Naive thymus-derived CD4-positive, alpha-beta T cell (primary cell): ENCODE measurements around the gene TMEM272. TPM values are rescaled to one million over a fixed set of nuclear protein-coding genes. Genes with fewer than 3 reads are reported as not detected.

Experiments
- ATAC-seq: fragments of 150-1000 bp; cut with Tn5 transposase; 2 replicates; pipeline ENCODE4 v1.10.0; 2021; ENCODE audit warnings: mild to moderate bottlenecking, moderate library complexity
- CTCF ChIA-PET: fragments of 350-600 bp; sonication (Branson Sonifier 250); formaldehyde crosslinking; loops from one replicate; lab custom pipeline; 2021; ENCODE audit warnings: antibody characterized with exemption; lab: Charles Lee
- POLR2A ChIA-PET: fragments of 350-600 bp; sonication (Branson Sonifier 250); formaldehyde crosslinking; loops from one replicate; lab custom pipeline; 2021; ENCODE audit warnings: antibody characterized with exemption, inconsistent platforms; lab: Charles Lee
- DNase-seq, 9 donors: peaks; one replicate each; pipeline versions ENCODE4 v3.0.0 to v3.0.0-alpha.2; 2020 to 2022; ENCODE audit warnings: mixed read lengths in 1 of 9
- H3K27ac ChIP-seq: one replicate; pipeline ENCODE4 v1.7.0; 2013; ENCODE audit warnings: mild to moderate bottlenecking, low read depth, low read length, moderate library complexity
- H3K27me3 ChIP-seq, 2 donors: one replicate each; pipeline ENCODE4 v1.7.0; 2013; ENCODE audit warnings: low read length in 2 of 2, mild to moderate bottlenecking in 2 of 2, moderate library complexity in 2 of 2; ENCODE audit not compliant: control insufficient read depth in 2 of 2, insufficient read depth in 2 of 2
- H3K36me3 ChIP-seq, 3 experiments: 1 replicate in 2 of 3; 2 replicates in 1 of 3; pipeline ENCODE4 v1.7.0; 2013; ENCODE audit warnings: low read length in 3 of 3, mild to moderate bottlenecking in 3 of 3, moderate library complexity in 1 of 3; ENCODE audit not compliant: insufficient read depth in 3 of 3, control insufficient read depth in 2 of 3
- H3K4me1 ChIP-seq, 2 donors: one replicate each; pipeline ENCODE4 v1.7.0; 2013; ENCODE audit warnings: low read length in 2 of 2, mild to moderate bottlenecking in 2 of 2, moderate library complexity in 1 of 2; ENCODE audit not compliant: control insufficient read depth in 2 of 2, insufficient read depth in 2 of 2
- H3K4me3 ChIP-seq: 2 replicates; pipeline ENCODE4 v1.7.0; 2013; ENCODE audit warnings: mild to moderate bottlenecking, low read length
- H3K9me3 ChIP-seq, 3 experiments: 1 replicate in 2 of 3; 2 replicates in 1 of 3; pipeline ENCODE4 v1.7.0; 2013; ENCODE audit warnings: low read length in 3 of 3; ENCODE audit not compliant: control insufficient read depth in 2 of 3
- H3K27ac Mint-ChIP-seq, 9 donors: one replicate each; pipeline ENCODE4 v1.8.0; 2020 to 2022; ENCODE audit warnings: mixed read lengths in 9 of 9, mild to moderate bottlenecking in 8 of 9, moderate library complexity in 5 of 9, inconsistent platforms in 2 of 9
- H3K27me3 Mint-ChIP-seq, 5 donors: one replicate each; pipeline ENCODE4 v1.8.0; 2021 to 2022; ENCODE audit warnings: mixed read lengths in 5 of 5, mild to moderate bottlenecking in 1 of 5
- H3K36me3 Mint-ChIP-seq, 5 donors: one replicate each; pipeline ENCODE4 v1.8.0; 2020 to 2022; ENCODE audit warnings: mixed read lengths in 5 of 5, mild to moderate bottlenecking in 3 of 5, inconsistent platforms in 1 of 5
- H3K4me1 Mint-ChIP-seq, 7 donors: one replicate each; pipeline ENCODE4 v1.8.0; 2020 to 2022; ENCODE audit warnings: mixed read lengths in 7 of 7, mild to moderate bottlenecking in 3 of 7, inconsistent platforms in 1 of 7
- H3K4me3 Mint-ChIP-seq, 10 donors: one replicate each; pipeline ENCODE4 v1.8.0; 2020 to 2022; ENCODE audit warnings: mild to moderate bottlenecking in 10 of 10, mixed read lengths in 10 of 10, moderate library complexity in 6 of 10, inconsistent platforms in 2 of 10
- H3K9me3 Mint-ChIP-seq, 11 donors: one replicate each; pipeline ENCODE4 v1.8.0; 2020 to 2022; ENCODE audit warnings: mixed read lengths in 11 of 11, mild to moderate bottlenecking in 4 of 11, inconsistent platforms in 1 of 11, moderate library complexity in 1 of 11
- intact Hi-C, 2 donors: fragments of 100-400 bp; cut with micrococcal nuclease; formaldehyde crosslinking; loops; one replicate each; pipeline ENCODE4 v1.15.1; 2023
- polyA plus RNA-seq, 2 donors: library from polyadenylated mRNA; unstranded; fragments of 300-500 nt; fragmentation: Illumina TruSeq; gene quantifications; one replicate each; pipeline ENCODE4 v1.2.3, GENCODE V29; 2021
- total RNA-seq, 6 experiments: library from RNA in 5 of 6; stranded (reverse) in 5 of 6; gene quantifications; 1 replicate in 5 of 6; 2 replicates in 1 of 6; pipeline ENCODE4 v1.2.3 and lab custom pipeline; 2021 to 2026

Gene TMEM272
- total and polyA plus RNA-seq, 7 experiments from 2014 or later: 0.19 to 23.3 (median 3.5) TPM

DNA sequence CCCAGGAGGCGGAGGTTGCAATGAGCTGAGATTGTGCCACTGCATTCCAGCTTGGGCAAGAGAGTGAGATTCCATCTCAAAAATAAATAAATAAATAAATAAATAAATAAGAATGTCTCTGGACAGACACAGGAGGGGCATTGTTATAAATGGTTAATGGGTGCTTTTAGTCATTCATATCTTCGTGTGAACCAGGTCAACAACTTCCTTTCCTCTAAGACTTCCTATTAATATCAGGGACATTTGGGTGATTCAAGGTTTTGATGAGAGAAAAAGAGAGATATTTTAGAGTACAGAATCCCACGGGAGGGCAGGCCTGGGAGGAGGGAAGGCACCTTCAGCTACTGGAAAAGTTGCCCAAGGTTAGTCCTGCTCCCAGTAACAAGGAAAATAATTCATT lies 64.9 kb downstream of the TMEM272 start:
- Mint-ChIP-seq H3K9me3 (no peaks in the 10 kb centered on the region), H3K27me3 (no peaks in the 10 kb centered on the region), H3K36me3 (peaks cover 0 to 20% (median 9%) of the 10 kb centered on the region in 5 donors), H3K27ac (no peak overlapping the region), H3K4me1 (peaks cover 0 to 7% (median 0%) of the 10 kb centered on the region in 7 donors), H3K4me3 (no peak overlapping the region)
- Histone ChIP-seq H3K36me3 (peaks cover 0 to 10% (median 0%) of the 10 kb centered on the region in 3 experiments), H3K4me1 (no peaks in the 10 kb centered on the region), H3K27me3 (no peaks in the 10 kb centered on the region), H3K27ac (no peak overlapping the region), H3K9me3 (no peaks in the 10 kb centered on the region), H3K4me3 (no peak overlapping the region)
- ChIA-PET CTCF (no interaction called here), POLR2A (no interaction called here)
- ATAC-seq: no peak
- intact Hi-C loops: loop anchor here in 1 of 2 donors (5.0 kb wide), 2 partner anchors 328 to 653 kb away; partner anchors contain the start of gene INTS6
- DNase-seq: no peak

DNA sequence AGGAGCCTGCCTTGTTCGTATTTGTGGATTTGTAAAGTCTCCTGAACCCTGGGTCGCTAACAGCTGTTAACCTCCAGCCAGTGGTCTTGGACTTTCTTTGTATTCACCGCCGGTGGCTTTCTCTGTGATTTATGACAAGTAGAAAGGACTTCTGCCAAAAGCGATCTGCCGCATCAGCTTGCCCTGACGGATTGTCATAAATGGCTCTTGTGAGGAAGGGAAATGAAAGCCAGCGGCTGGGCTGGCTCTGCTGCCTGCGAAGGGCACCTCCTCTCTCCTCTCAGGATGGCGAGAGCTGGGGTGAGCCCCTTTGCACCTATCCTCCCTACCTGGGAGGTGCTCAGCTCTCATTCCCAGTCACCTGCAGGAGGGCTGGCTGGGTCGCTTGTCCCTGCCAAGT lies 66.6 kb downstream of the TMEM272 start:
- no peak for DNase-seq
- Histone ChIP-seq H3K9me3 (no peaks in the 10 kb centered on the region), H3K4me1 (no peaks in the 10 kb centered on the region), H3K27me3 (no peaks in the 10 kb centered on the region), H3K4me3 (no peak overlapping the region), H3K27ac (no peak overlapping the region), H3K36me3 (peaks cover 0 to 15% (median 0%) of the 10 kb centered on the region in 3 experiments)
- intact Hi-C loops: no loop called here
- ATAC-seq: no peak
- Mint-ChIP-seq H3K4me1 (peaks cover 0 to 7% (median 0%) of the 10 kb centered on the region in 7 donors), H3K9me3 (no peaks in the 10 kb centered on the region), H3K4me3 (no peak overlapping the region), H3K36me3 (peaks cover 0 to 15% (median 9%) of the 10 kb centered on the region in 5 donors), H3K27me3 (no peaks in the 10 kb centered on the region), H3K27ac (peak overlapping the region in 1 of 9 donors; percentile 38)
- ChIA-PET CTCF (no interaction called here), POLR2A (no interaction called here)

DNA sequence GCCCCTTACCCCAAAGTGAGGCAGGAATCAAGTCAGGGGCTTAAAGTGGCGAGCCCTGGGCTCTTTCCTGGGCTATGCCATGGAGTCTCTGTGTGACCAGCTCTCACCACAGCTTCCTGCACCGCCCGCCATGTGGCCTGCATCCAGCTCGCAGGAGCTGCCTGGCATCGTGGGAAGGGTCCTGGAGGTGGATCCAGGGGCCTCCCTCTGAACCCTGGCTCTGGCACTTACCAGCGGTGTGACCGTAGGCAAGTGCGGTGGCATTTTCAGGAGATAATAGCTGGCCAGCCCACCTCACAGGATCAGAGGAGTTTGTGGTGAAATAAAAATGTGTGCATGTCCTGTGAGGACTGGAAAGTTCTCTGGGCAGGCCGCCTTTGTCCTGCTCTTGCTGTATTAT lies 67.1 kb downstream of the TMEM272 start:
- Histone ChIP-seq H3K9me3 (no peaks in the 10 kb centered on the region), H3K4me3 (no peak overlapping the region), H3K4me1 (no peaks in the 10 kb centered on the region), H3K36me3 (peaks cover 0 to 17% (median 0%) of the 10 kb centered on the region in 3 experiments), H3K27me3 (no peaks in the 10 kb centered on the region), H3K27ac (no peak overlapping the region)
- H3K9me3 Mint-ChIP-seq: no peaks in the 10 kb centered on the region
- no peak overlapping the region for H3K27ac Mint-ChIP-seq
- no peak overlapping the region for H3K4me3 Mint-ChIP-seq
- no peak for DNase-seq
- POLR2A ChIA-PET: no interaction called here
- intact Hi-C loops: no loop called here
- no peaks in the 10 kb centered on the region for H3K27me3 Mint-ChIP-seq
- no peak for ATAC-seq
- CTCF ChIA-PET: no interaction called here
- H3K4me1 Mint-ChIP-seq: peaks cover 0 to 7% (median 0%) of the 10 kb centered on the region in 7 donors
- peaks cover 0 to 15% (median 9%) of the 10 kb centered on the region in 5 donors for H3K36me3 Mint-ChIP-seq

DNA sequence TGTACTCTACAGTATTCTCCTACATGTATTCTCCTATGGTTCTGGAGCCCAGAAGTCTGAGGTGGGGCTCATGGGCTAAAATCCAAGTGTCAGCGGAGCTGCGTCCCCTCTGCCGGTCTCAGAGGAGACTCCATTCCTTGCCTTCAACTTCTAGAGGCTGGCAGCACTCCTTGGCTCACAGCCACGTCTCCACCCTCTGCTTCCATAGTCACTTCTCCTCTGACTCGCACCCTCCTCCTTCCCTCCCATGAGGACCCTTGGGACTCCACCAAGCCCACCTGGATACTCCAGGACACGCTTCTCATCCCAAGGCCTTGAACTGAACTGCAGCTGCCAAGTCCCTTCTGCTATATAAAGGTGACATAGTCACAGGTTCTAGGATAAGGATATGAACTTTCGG lies 68.8 kb downstream of the TMEM272 start:
- Histone ChIP-seq H3K4me3 (no peak overlapping the region), H3K27ac (no peak overlapping the region), H3K27me3 (no peaks in the 10 kb centered on the region), H3K4me1 (no peaks in the 10 kb centered on the region), H3K9me3 (no peaks in the 10 kb centered on the region), H3K36me3 (peaks cover 0 to 15% (median 0%) of the 10 kb centered on the region in 3 experiments)
- CTCF ChIA-PET: no interaction called here
- Mint-ChIP-seq H3K4me3 (no peak overlapping the region), H3K4me1 (peaks cover 0 to 10% (median 0%) of the 10 kb centered on the region in 7 donors), H3K9me3 (no peaks in the 10 kb centered on the region), H3K27ac (peak overlapping the region in 2 of 9 donors; percentile 19 to 72), H3K27me3 (no peaks in the 10 kb centered on the region), H3K36me3 (peaks cover 0 to 10% (median 8%) of the 10 kb centered on the region in 5 donors)
- ATAC-seq: no peak
- intact Hi-C loops: no loop called here
- DNase-seq: no peak
- POLR2A ChIA-PET: no interaction called here

DNA sequence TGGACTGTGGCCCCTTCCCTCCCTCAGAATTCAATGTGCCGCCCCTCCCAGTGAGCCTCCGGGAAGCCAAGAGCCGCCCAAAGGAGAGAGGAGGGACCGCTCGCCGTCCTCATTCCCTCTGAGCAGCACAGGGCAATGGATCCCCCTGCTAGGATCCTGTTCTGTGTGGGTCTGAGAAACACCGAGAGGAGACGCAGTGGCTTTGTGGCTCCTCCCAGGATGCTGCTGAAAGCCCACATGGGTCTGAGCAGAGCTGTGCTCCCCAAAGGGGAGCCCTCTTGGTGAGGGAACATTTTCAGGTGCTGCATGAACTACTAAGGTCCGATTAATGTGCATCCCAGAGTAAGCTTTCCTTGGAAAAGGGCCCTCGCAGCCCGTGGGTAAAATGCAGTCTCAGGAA lies 71.5 kb downstream of the TMEM272 start:
- Histone ChIP-seq H3K4me1 (no peaks in the 10 kb centered on the region), H3K27me3 (no peaks in the 10 kb centered on the region), H3K4me3 (no peak overlapping the region), H3K27ac (no peak overlapping the region), H3K9me3 (no peaks in the 10 kb centered on the region), H3K36me3 (peaks cover 0 to 15% (median 0%) of the 10 kb centered on the region in 3 experiments)
- no peak overlapping the region for H3K4me3 Mint-ChIP-seq
- H3K27me3 Mint-ChIP-seq: no peaks in the 10 kb centered on the region
- intact Hi-C loops: no loop called here
- H3K4me1 Mint-ChIP-seq: peaks cover 0 to 10% (median 0%) of the 10 kb centered on the region in 7 donors
- no peaks in the 10 kb centered on the region for H3K9me3 Mint-ChIP-seq
- ATAC-seq (no peak), DNase-seq (no peak)
- H3K36me3 Mint-ChIP-seq: peaks cover 0 to 9% (median 4%) of the 10 kb centered on the region in 5 donors
- ChIA-PET POLR2A (no interaction called here), CTCF (no interaction called here)
- H3K27ac Mint-ChIP-seq: no peak overlapping the region

DNA sequence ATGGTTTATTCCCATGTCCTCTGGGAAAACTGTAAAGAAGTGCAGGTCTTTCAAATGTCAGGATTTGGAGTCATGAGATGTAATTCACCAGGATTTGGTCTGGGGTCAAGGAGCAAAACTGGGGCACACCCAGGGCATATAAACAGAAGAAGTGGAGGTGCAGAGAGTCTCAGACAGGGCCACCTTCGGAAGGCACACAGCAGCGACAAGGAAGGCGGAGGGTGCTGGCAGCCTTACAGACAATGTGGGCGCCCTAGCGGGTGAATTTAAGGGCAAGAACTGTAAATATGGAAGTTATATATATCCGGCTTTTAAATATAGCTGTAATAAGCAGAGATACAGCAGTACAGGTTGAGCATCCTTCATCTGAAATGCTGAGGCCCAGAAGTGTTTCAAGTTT lies 72.2 kb downstream of the TMEM272 start:
- Histone ChIP-seq H3K27me3 (no peaks in the 10 kb centered on the region), H3K4me1 (no peaks in the 10 kb centered on the region), H3K36me3 (peaks cover 0 to 15% (median 0%) of the 10 kb centered on the region in 3 experiments), H3K9me3 (no peaks in the 10 kb centered on the region), H3K4me3 (no peak overlapping the region), H3K27ac (no peak overlapping the region)
- ChIA-PET CTCF (no interaction called here), POLR2A (no interaction called here)
- no peaks in the 10 kb centered on the region for H3K27me3 Mint-ChIP-seq
- intact Hi-C loops: no loop called here
- no peaks in the 10 kb centered on the region for H3K9me3 Mint-ChIP-seq
- DNase-seq: no peak
- no peak overlapping the region for H3K27ac Mint-ChIP-seq
- peaks cover 0 to 10% (median 0%) of the 10 kb centered on the region in 7 donors for H3K4me1 Mint-ChIP-seq
- H3K4me3 Mint-ChIP-seq: no peak overlapping the region
- no peak for ATAC-seq
- H3K36me3 Mint-ChIP-seq: peaks cover 0 to 12% (median 4%) of the 10 kb centered on the region in 5 donors

DNA sequence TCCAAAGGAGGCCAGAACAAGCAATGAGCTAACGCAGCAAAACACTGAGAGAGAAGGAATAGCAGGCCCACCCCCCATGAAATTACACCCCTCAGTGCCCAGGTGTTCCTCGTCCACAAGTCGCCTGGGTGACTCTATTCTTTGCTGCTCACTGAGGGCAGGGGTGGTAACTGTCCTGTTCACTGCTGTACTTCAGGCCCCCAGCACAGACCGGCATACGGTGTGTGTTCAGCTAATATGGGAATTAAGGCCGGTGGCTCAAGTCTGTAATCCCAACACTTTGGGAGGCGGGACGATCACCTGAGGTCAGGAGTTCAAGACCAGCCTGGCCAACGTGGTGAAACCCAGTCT lies 72.9 kb downstream of the TMEM272 start:
- intact Hi-C loops: no loop called here
- Histone ChIP-seq H3K27me3 (no peaks in the 10 kb centered on the region), H3K36me3 (peaks cover 0 to 16% (median 0%) of the 10 kb centered on the region in 3 experiments), H3K27ac (no peak overlapping the region), H3K4me3 (no peak overlapping the region), H3K9me3 (no peaks in the 10 kb centered on the region), H3K4me1 (no peaks in the 10 kb centered on the region)
- POLR2A ChIA-PET: no interaction called here
- H3K4me3 Mint-ChIP-seq: no peak overlapping the region
- peaks cover 0 to 12% (median 4%) of the 10 kb centered on the region in 5 donors for H3K36me3 Mint-ChIP-seq
- ATAC-seq (no peak), DNase-seq (no peak)
- no peaks in the 10 kb centered on the region for H3K9me3 Mint-ChIP-seq
- H3K27me3 Mint-ChIP-seq: no peaks in the 10 kb centered on the region
- peaks cover 0 to 10% (median 0%) of the 10 kb centered on the region in 7 donors for H3K4me1 Mint-ChIP-seq
- H3K27ac Mint-ChIP-seq: peak overlapping the region in 2 of 9 donors; percentile 30 to 39
- CTCF ChIA-PET: no interaction called here
